ENCODE results near the gene RTN4. TPM values are rescaled to one million over a fixed set of nuclear protein-coding genes. Genes with fewer than 3 reads are reported as not detected.

RTN4 gene
- total and polyA plus RNA-seq, 11 donors = 46.1 to 250 (median 95.5) TPM

DNA sequence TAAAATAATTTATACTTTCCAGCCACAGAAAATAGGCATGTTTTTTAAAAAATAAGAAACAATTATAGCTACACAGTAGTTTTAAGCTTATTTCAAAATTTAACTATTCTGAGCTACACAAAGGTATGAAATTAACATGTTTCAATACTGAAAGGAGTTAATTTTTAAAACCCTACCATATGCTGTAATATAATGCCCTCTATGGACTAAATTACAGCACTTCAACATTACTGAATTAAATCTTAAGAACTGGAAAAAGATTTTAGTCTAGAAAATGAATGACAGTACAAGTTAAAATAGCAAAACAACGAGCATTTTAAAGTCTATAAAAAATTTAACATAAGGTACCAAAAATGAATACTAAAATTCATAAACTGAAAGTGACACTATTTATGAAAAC is 36.3 kb downstream of the RTN4 start:
- Histone ChIP-seq H3K4me3 (no peak overlapping the region), H3K9me3 (peaks cover 0 to 6% (median 0%) of the 10 kb centered on the region in 12 donors), H3K27me3 (no peaks in the 10 kb centered on the region), H3K36me3 (peaks cover 0 to 4% (median 0%) of the 10 kb centered on the region in 9 donors), H3K4me1 (peaks cover 0 to 88% (median 52%) of the 10 kb centered on the region in 12 donors), H3K27ac (no peak overlapping the region)
- TF ChIP-seq, protein P1, sequence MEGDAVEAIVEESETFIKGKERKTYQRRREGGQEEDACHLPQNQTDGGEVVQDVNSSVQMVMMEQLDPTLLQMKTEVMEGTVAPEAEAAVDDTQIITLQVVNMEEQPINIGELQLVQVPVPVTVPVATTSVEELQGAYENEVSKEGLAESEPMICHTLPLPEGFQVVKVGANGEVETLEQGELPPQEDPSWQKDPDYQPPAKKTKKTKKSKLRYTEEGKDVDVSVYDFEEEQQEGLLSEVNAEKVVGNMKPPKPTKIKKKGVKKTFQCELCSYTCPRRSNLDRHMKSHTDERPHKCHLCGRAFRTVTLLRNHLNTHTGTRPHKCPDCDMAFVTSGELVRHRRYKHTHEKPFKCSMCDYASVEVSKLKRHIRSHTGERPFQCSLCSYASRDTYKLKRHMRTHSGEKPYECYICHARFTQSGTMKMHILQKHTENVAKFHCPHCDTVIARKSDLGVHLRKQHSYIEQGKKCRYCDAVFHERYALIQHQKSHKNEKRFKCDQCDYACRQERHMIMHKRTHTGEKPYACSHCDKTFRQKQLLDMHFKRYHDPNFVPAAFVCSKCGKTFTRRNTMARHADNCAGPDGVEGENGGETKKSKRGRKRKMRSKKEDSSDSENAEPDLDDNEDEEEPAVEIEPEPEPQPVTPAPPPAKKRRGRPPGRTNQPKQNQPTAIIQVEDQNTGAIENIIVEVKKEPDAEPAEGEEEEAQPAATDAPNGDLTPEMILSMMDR (IDR thresholded peaks at IDR 0.05) = peak in 7 of 12 donors; percentile 14 to 53 (median 41)
- no peak for TF ChIP-seq POLR2A (IDR thresholded peaks at IDR 0.05)
- intact Hi-C loops (cut with DNase I) = loop anchor here (2.0 to 10.0 kb wide), 9 partner anchors 33 to 359 kb away; partner anchors contain the start of gene EML6 (in 1 of the 10)
- no peak for DNase-seq
- ATAC-seq = no peak
- WGBS, 4 donors = 64 to 71% (median 66%) methylated on average over 1 of the region's 1 CpG

- no peak overlapping the region for H3K4me3 ChIP-seq
- H3K27ac ChIP-seq = peak overlapping the region in 2 of 12 donors; percentile 13 to 56
- no peak for ATAC-seq
- peaks cover 0 to 2% (median 0%) of the 10 kb centered on the region in 9 donors for H3K36me3 ChIP-seq
- no peaks in the 10 kb centered on the region for H3K27me3 ChIP-seq
- H3K9me3 ChIP-seq = peaks cover 0 to 5% (median 0%) of the 10 kb centered on the region in 12 donors
- DNase-seq = no peak
- intact Hi-C loops (cut with DNase I) = loop anchor here in 8 of 10 donors (5.0 to 10.0 kb wide), 7 partner anchors 34 to 358 kb away; partner anchors contain the start of gene EML6 (in 1 of the 8)
- peaks cover 0 to 82% (median 54%) of the 10 kb centered on the region in 12 donors for H3K4me1 ChIP-seq
- WGBS, 4 donors = 58 to 73% (median 68%) methylated on average over 2 of the region's 2 CpGs
- TF ChIP-seq POLR2A (IDR thresholded peaks at IDR 0.05) = no peak
- TF ChIP-seq, protein P1 (IDR thresholded peaks at IDR 0.05) = no peak
Observed at GRCh38 chr2:55012672-55013484, 37.4 kb downstream of the RTN4 start.

- Histone ChIP-seq H3K4me3 (no peak overlapping the region), H3K27me3 (no peaks in the 10 kb centered on the region), H3K4me1 (peaks cover 0 to 83% (median 55%) of the 10 kb centered on the region in 12 donors), H3K27ac (peak overlapping the region in 5 of 12 donors; percentile 1 to 56 (median 24)), H3K9me3 (peaks cover 0 to 5% (median 0%) of the 10 kb centered on the region in 12 donors), H3K36me3 (no peaks in the 10 kb centered on the region)
- intact Hi-C loops (cut with DNase I) = loop anchor here in 8 of 10 donors (5.0 to 10.0 kb wide), 7 partner anchors 35 to 357 kb away; partner anchors contain the start of gene EML6 (in 1 of the 8)
- TF ChIP-seq POLR2A (IDR thresholded peaks at IDR 0.05) = no peak
- TF ChIP-seq, protein P1 (IDR thresholded peaks at IDR 0.05) = no peak
- no peak for DNase-seq
- WGBS, 4 donors = 46 to 65% (median 52%) methylated on average over 6 of the region's 6 CpGs
- ATAC-seq = no peak
Observed at GRCh38 chr2:55011831-55012671, 38.2 kb downstream of the RTN4 start.

Measured in heart left ventricle (tissue), 16 donors.